Small intestine (tissue), 7 donors: ENCODE data around the gene OR51T1. TPM values are rescaled to one million over a fixed set of nuclear protein-coding genes. Genes with fewer than 3 reads are reported as not detected.

Experiments
- DNase-seq, 2 donors: peaks; one replicate each; pipeline versions ENCODE4 v3.0.0 to v3.0.0-alpha.2; 2013
- FAIRE-seq: peaks from 2 replicates; lab custom pipeline; 2012; peaks lifted over from hg19 to GRCh38; lab: Jason Lieb, UNC
- H3K27ac ChIP-seq, 3 donors: one replicate each; pipeline ENCODE4 v1.5.1; 2013; ENCODE audit warnings: low read length in 2 of 3, mild to moderate bottlenecking in 2 of 3, control low read depth in 1 of 3, inconsistent platforms in 1 of 3, low read depth in 1 of 3, moderate library complexity in 1 of 3
- H3K27me3 ChIP-seq, 3 donors: one replicate each; pipeline ENCODE4 v1.6.1; 2013; ENCODE audit warnings: low read length in 3 of 3, inconsistent platforms in 1 of 3; ENCODE audit not compliant: control insufficient read depth in 3 of 3, insufficient read depth in 3 of 3
- H3K36me3 ChIP-seq, 3 donors: one replicate each; pipeline ENCODE4 v1.6.1; 2013; ENCODE audit warnings: low read length in 3 of 3, inconsistent platforms in 1 of 3, low read depth in 1 of 3, mild to moderate bottlenecking in 1 of 3, moderate library complexity in 1 of 3; ENCODE audit not compliant: control insufficient read depth in 3 of 3, insufficient read depth in 2 of 3
- H3K4me1 ChIP-seq, 3 donors: one replicate each; pipeline ENCODE4 v1.6.1; 2013; ENCODE audit warnings: low read length in 2 of 3, inconsistent platforms in 1 of 3, low read depth in 1 of 3, mild to moderate bottlenecking in 1 of 3, moderate library complexity in 1 of 3; ENCODE audit not compliant: control insufficient read depth in 3 of 3, insufficient read depth in 2 of 3
- H3K4me3 ChIP-seq, 3 donors: one replicate each; pipeline ENCODE4 v1.5.1; 2013; ENCODE audit warnings: low read length in 3 of 3, control low read depth in 1 of 3, inconsistent platforms in 1 of 3, low read depth in 1 of 3, mild to moderate bottlenecking in 1 of 3, moderate library complexity in 1 of 3
- H3K9me3 ChIP-seq, 2 donors: one replicate each; pipeline ENCODE4 v1.6.1; 2013; ENCODE audit warnings: low read depth in 1 of 2, low read length in 1 of 2; ENCODE audit not compliant: control insufficient read depth in 2 of 2, insufficient read depth in 1 of 2
- WGBS, 3 donors: extraction: QIAGEN DNeasy Blood & Tissue Kit; methylation state at CpG; one replicate each; pipeline ENCODE4 v1.1.7; 2013; 5-methylcytosine and 5-hydroxymethylcytosine counted together
- polyA plus RNA-seq, 4 donors: library from polyadenylated mRNA; stranded (reverse) in 3 of 4; unstranded in 1 of 4; fragments of 200-250 nt in 3 of 4; fragments of 120-200 nt in 1 of 4; gene quantifications; one replicate each; pipeline versions ENCODE4 v1.2.1 to v1.2.3, GENCODE V29; 2013
- donor health status: healthy with polysubstance abuse.
- donor health status: control.
- donor health status: control.
- donor health status: Bipolar disorder and iron deficiency.
- donor health status: healthy.

Gene OR51T1
- polyA plus RNA-seq, 4 donors, result not detected

DNA sequence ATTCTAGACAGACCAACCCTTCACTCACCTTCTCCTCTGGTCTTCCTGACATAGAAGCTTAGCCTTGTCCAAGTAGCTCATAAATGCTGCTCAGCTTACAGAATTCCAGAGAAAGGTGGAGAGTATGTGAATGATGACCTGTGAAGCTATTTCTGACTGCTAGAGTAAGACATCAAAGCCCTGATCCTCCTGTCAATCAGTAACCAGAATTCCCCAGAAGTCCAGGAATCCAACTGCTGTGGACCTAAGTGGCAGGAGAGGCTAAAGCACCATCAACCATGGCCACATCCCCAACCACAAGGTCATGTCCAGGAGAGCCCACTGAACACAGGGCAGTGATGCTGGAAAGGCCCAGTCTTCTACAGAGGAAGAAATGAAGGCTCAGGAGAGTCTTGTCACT, 34.9 kb downstream of the OR51T1 start:
- Histone ChIP-seq H3K36me3 (no peaks in the 10 kb centered on the region), H3K27me3 (no peaks in the 10 kb centered on the region), H3K4me1 (no peaks in the 10 kb centered on the region), H3K9me3 (no peaks in the 10 kb centered on the region), H3K4me3 (no peak overlapping the region), H3K27ac (no peak overlapping the region)
- FAIRE-seq (no peak), DNase-seq (peak in 1 of 2 donors; percentile 19)

DNA sequence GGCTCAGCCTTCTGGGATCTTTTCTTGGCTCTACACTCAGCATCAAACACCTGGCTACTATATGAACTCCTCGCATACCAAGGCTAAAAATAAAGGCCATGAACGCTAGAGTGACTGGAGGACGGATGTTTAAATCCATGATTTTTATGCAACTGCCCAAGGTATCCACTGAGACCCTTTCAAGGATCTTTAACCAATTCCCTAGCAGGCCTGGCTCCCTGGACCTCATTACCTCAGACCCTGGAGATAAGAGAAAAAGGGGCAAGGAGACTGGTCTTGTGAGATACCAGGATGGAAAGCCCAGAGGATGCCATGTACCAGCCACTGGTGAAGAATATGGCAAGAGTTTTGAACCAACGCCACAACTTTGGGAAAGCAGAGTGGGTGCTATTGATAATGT, 37.5 kb downstream of the OR51T1 start, which contains the start of gene OR51G2:
TSS of gene OR51G2 (minus strand) at position 101 of the 400 bp plus-strand sequence. CDS start 3,687 bp downstream, outside the sequence.
- Histone ChIP-seq H3K4me1 (no peaks in the 10 kb centered on the region), H3K4me3 (no peak within 1 kb of the TSS), H3K9me3 (no peaks in the 10 kb centered on the region), H3K36me3 (no peaks in the 10 kb centered on the region), H3K27me3 (no peaks in the 10 kb centered on the region), H3K27ac (no peak within 1 kb of the TSS)
- FAIRE-seq (no peak), DNase-seq (no peak)
- whole genome bisulfite sequencing, 3 donors, result 80 to 90% (median 89%) methylated on average over 4 of the region's 4 CpGs

DNA sequence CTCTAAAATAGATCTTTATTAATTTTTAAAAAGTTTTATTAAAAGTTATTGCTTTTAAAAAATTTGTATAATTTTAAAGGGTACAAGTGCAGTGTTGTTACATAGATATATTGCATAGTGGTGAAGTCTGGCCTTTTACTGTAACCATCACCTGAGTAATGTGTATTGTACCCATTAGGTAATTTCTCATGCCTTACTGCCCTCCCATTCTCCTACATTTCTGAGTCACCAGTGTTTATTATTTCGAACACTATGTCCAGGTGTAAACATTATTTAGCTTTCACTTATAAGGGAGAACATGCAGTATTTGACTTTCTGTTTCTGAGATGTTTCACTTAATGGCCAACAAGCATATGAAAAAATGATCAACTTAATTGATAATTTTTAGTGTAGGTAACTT, 40.1 kb downstream of the OR51T1 start:
- no peak overlapping the region for H3K4me3 ChIP-seq
- no peaks in the 10 kb centered on the region for H3K36me3 ChIP-seq
- WGBS, 3 donors, result 35 to 65% (median 53%) methylated on average over 1 of the region's 1 CpG
- no peaks in the 10 kb centered on the region for H3K27me3 ChIP-seq
- no peak overlapping the region for H3K27ac ChIP-seq
- no peaks in the 10 kb centered on the region for H3K9me3 ChIP-seq
- DNase-seq (no peak), FAIRE-seq (no peak)
- H3K4me1 ChIP-seq, result no peaks in the 10 kb centered on the region

DNA sequence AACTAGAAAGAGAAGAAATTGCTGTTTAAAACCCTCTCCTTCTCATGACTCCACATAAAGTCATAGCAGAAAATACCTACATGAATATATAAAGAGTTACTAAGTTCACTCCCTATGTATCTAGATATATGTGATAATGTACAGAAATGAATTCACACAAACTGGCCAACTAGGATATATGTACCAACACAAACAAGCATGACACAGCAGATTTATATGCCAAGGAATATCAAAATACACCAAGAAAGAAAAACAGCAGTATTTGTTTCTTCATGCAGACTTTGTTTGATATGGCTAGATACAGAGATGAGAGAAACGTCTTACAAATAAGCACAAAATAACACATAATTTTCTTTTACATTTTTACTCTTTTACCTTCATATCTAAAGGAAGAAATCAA, 40.6 kb downstream of the OR51T1 start:
- FAIRE-seq (no peak), DNase-seq (no peak)
- Histone ChIP-seq H3K36me3 (no peaks in the 10 kb centered on the region), H3K27ac (no peak overlapping the region), H3K9me3 (no peaks in the 10 kb centered on the region), H3K4me3 (no peak overlapping the region), H3K27me3 (no peaks in the 10 kb centered on the region), H3K4me1 (no peaks in the 10 kb centered on the region)
- WGBS, 3 donors, result 34 to 58% (median 43%) methylated on average over 1 of the region's 1 CpG

DNA sequence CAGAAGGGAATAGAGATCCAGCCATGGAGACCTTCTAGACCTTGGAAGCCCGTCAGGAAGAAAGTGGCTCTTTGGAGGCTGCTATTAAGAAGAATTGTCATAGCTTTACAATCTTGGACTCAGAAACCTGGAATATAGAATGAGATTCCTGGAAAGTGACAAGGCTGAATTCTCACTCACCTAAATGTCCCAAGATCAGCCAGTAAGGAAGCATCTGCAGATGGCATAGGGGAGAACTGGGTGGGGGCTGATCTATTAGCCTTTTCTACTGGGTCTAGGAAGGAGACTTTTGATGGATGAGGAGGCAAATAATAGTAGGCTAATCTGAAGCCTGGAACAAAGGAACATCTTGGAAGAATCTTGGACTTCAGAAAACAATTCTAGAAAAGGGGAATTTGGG, 42.5 kb downstream of the OR51T1 start, which contains the start of gene OR51G1:
TSS of gene OR51G1 (minus strand) at position 101 of the 400 bp plus-strand sequence. CDS start at position 101, 0 bp downstream.
- FAIRE-seq (no peak), DNase-seq (no peak)
- no peak within 1 kb of the TSS for H3K4me3 ChIP-seq
- H3K27me3 ChIP-seq, result no peaks in the 10 kb centered on the region
- no peaks in the 10 kb centered on the region for H3K36me3 ChIP-seq
- no peak within 1 kb of the TSS for H3K27ac ChIP-seq
- H3K4me1 ChIP-seq, result no peaks in the 10 kb centered on the region
- 63 to 76% (median 71%) methylated on average over 1 of the region's 1 CpG for WGBS, 3 donors
- H3K9me3 ChIP-seq, result no peaks in the 10 kb centered on the region

DNA sequence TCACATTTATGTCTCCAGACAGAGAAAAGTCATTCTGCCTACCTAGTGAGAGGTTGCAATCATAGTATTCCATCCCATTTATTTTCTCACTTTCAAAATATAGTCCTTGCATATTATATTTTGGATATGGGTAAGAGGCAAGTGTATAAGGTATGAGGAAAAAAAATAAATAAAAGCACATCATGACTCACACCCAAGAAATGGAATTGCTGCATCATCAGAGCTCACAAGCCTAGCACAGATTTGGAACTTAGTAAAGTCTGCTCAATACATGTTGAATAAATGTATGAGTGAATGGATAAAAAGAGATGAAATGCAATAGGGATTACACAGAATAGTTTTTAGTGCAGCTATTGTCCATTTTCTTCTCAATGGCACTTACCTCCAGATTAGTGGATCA, 44.9 kb downstream of the OR51T1 start:
- FAIRE-seq (no peak), DNase-seq (no peak)
- H3K4me1 ChIP-seq, result no peaks in the 10 kb centered on the region
- no peaks in the 10 kb centered on the region for H3K36me3 ChIP-seq
- H3K27me3 ChIP-seq, result no peaks in the 10 kb centered on the region
- H3K4me3 ChIP-seq, result no peak overlapping the region
- H3K9me3 ChIP-seq, result no peaks in the 10 kb centered on the region
- H3K27ac ChIP-seq, result no peak overlapping the region

Other genes starting within 250 kb of the OR51T1 start
- gene OR51D1, start 244.4 kb upstream of the OR51T1 start, polyA plus RNA-seq, result not detected
- gene OR51E1, start 237.9 kb upstream of the OR51T1 start, polyA plus RNA-seq, result 1 to 10 TPM in 2 of 4 donors, not detected in 2; 1.1 to 4.6 TPM
- under 1 TPM in 2 of 4 donors, not detected in 2; 0.22 to 0.36 TPM for gene OR51E2, start 184.0 kb upstream of the OR51T1 start, polyA plus RNA-seq
- under 1 TPM in 1 of 4 donors, not detected in 3; 0.04 TPM for gene MMP26, start 177.1 kb upstream of the OR51T1 start, polyA plus RNA-seq
- gene OR51F1, start 112.0 kb upstream of the OR51T1 start, polyA plus RNA-seq, result not detected
- gene OR52R1, start 77.5 kb upstream of the OR51T1 start, polyA plus RNA-seq, result not detected
- not detected for gene OR51F2, start 60.6 kb upstream of the OR51T1 start, polyA plus RNA-seq
- not detected for gene OR51S1, start 32.7 kb upstream of the OR51T1 start, polyA plus RNA-seq
- not detected for gene OR51A7, start 21.9 kb downstream of the OR51T1 start, polyA plus RNA-seq
- not detected for gene OR51G2, start 37.5 kb downstream of the OR51T1 start, polyA plus RNA-seq
- not detected for gene OR51G1, start 42.4 kb downstream of the OR51T1 start, polyA plus RNA-seq
- not detected for gene OR51A4, start 65.7 kb downstream of the OR51T1 start, polyA plus RNA-seq
- not detected for gene OR51A2, start 73.8 kb downstream of the OR51T1 start, polyA plus RNA-seq
- gene OR51L1, start 113.0 kb downstream of the OR51T1 start, polyA plus RNA-seq, result not detected
- gene OR52J3, start 164.6 kb downstream of the OR51T1 start, polyA plus RNA-seq, result not detected
- gene OR52E2, start 177.7 kb downstream of the OR51T1 start, polyA plus RNA-seq, result not detected
- gene OR52E1, start 187.7 kb downstream of the OR51T1 start, polyA plus RNA-seq, result not detected